HT1080 (cell line): ENCODE measurements around the gene CACNA2D3. TPM values are rescaled to one million over a fixed set of nuclear protein-coding genes. Genes with fewer than 3 reads are reported as not detected.
A peak's percentile ranks its signal among the peaks of the same experiment; 100 is the strongest.

Experiments
- DNase-seq: peaks from one replicate; pipeline ENCODE4 v3.0.0-alpha.2; 2015; ENCODE audit warnings: low read depth
- total RNA-seq: library from RNA; depleted of rRNA; stranded (reverse); fragments of >200 nt; shearing (Covaris generic); gene quantifications from 2 replicates; pipeline ENCODE4 v1.2.3, GENCODE V29; 2014

CACNA2D3 gene
- total RNA-seq, 1 experiment from 2014 or later: 0.14 TPM

DNA sequence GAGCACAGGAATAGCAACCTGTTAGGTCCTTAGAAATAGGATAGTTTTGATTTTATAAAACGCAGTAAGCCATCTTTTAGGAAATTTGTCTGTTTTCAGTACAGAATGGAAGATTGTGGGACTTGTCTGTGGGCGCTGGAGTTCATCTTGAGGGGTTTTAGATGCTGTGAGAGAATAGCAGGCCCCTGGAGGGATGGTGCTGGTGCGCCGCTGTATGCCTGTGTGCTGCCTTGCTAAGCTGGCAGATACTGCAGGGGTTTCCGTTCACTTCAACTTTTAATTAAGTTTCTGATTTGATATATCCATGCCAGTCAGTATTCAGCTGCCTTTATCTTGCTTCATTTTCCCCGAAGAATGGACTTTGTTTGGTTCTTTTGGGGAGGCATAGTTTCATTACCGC is 4.2 kb downstream of the CACNA2D3 start:
- DNase-seq: no peak

DNA sequence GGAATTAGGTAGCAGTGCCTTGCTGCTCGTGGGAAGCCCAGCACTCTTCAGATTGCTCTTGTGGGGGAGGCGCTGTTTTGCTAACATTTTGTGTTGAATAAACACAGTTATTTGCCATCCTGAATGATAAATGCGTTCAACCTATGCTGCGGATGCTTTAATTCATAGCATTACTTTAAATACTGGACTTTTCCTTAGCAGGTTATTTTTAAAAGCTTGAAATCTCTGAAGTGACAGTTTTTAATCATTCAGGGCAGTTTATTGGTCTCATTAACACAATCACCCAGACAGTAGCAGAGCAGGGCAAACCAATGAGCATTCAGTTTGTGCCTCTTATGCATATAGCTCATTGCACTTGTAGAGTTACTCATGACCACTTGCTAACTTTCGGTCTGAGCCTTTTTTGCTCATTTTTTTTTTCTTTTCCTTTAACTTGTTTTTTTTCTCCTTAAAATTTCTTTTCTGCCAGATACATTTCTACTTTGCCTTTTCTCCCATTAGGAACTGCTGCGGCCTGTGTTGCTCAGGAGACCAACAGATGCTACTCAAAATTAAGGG is 5.2 kb downstream of the CACNA2D3 start:
- no peak for DNase-seq

DNA sequence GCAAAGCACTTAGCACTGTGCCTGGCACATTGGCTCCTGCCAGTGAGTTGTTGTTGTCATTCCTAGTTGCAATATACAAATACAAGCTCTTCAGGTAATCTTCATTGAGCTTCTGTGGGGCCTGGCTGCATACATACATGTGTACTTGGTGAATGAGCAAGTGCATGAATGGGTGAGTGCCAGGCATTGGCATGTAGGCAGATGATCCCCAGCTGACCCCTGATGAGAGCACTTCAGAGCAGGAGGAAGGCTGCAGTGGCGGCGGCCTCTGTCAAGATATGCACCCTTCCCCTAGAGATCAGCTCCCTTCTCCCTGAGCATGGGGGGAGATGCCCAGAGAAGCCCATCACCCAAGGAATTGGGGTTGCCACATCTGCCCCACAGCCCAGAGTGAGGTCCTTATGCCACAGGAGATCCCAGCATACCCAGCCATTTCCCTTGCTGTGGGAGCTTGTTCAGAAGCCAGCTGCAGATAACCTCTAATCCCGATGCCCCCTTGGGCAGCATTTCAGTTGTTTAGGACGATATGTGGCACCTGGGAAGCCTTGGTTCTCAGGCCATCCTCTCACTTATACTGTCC is 8.8 kb downstream of the CACNA2D3 start:
- no peak for DNase-seq

DNA sequence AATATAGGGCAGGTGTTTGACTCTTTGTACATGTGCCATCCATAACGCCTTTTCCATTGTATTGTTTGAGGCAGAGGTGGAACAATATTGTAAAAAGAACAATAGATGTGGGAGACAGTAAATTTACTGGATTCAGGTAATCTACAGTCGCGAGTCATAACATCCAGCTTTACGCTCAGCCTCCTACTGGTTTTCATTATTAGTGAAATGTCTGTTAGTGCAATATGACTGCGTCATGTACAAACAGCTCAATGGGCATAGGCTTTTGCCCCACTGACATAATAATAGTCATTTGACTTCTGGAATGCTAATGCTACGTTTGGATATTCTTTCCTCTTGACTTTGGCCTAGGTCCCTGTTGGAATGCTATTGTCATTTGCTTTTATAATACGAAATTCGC is 9.5 kb downstream of the CACNA2D3 start:
- DNase-seq: no peak

DNA sequence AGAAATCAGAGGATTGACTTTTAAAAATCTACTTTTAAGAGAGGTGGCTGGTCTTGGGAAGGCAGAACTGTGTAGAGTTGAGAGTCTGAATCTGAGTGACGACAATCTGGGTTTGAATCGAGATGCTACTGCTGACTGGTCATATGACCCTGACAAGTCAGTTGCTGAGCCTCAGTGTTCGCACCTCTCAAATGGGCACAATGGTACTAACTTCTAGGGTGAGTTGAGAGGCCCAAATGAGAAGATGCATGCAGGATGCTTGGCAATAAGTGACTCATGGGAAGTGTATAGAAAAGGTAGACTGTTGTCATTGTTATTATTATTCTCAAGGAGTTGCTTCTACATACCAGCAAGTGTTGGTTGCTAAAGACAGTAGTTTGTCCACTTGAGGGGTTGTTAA is 10.3 kb downstream of the CACNA2D3 start:
- DNase-seq: no peak

DNA sequence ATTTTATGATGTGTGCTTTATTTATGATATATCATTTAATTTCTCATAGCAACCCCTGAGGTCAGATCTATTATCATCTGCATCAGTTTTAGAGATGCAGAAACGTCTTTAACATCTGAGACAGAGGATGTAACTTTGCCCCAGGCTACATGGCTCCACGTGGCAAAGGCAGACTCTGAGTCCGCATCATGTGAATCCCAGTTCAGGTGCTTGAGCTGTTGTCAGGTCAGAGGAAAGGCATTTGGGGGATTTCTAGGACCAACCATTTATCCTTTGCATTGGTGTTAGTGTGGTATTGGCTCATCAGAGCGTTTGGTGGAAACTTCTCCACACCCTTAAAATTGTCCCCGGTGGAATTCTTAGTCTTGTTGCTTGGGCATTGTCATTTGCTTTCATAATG is 10.8 kb downstream of the CACNA2D3 start:
- no peak for DNase-seq

DNA sequence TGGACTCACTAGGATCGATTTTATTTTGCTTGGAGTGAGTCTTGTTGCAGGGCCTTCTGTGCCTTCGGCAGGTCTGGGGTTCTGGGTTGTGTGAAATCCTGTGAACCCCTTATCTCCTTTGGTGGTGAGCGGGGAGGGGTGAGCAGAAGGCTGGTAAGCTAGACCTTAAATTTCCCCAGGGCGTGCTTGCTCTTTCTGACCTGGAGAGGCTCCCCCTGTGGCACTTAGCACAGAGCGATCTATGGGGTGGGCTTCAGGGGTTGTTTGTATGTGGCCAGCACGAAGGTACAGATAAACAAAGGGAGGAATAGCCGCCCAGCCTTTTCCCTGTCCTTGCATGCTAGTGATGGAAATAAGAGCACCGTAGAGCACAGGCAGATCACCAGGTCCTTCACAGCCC is 11.8 kb downstream of the CACNA2D3 start:
- DNase-seq: no peak

DNA sequence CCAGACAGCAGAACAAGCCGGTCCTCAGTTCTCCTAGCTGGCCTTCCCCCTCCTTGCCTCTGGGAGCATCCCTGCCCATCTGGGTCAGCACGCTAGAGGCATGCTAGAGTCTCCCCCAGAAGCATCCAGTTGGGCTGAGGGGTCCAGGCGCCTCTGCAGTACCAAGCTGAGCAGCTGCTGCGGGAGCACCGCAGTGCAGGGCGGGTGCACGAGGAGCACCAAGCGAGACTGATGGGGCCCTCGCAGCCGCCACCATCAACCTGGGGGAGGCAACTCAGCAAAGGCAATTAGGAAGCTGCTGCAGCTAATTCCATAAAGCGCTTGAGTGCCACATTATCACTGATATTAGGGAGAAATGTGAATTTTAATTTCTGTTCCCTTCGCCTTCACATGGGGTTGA is 12.4 kb downstream of the CACNA2D3 start:
- DNase-seq: no peak

DNA sequence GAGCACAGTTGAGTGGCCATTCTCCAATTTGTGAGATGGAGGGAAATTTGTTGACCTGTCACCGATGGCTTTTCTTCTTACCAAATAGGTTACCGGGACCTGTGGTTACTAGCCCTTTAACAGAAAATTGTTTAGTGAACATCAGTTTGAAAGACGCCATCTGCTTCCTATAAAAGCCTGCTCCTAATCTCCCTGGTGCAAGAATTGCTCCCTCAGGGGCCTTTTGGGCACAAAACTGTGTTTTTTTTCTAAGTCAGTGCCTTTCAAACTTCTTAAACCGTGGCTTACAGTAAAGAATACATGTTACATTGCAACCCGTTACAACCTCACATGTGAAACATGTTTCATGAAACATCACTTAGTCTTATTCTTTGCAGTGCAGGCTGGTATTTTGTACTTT is 15.0 kb downstream of the CACNA2D3 start:
- no peak for DNase-seq

DNA sequence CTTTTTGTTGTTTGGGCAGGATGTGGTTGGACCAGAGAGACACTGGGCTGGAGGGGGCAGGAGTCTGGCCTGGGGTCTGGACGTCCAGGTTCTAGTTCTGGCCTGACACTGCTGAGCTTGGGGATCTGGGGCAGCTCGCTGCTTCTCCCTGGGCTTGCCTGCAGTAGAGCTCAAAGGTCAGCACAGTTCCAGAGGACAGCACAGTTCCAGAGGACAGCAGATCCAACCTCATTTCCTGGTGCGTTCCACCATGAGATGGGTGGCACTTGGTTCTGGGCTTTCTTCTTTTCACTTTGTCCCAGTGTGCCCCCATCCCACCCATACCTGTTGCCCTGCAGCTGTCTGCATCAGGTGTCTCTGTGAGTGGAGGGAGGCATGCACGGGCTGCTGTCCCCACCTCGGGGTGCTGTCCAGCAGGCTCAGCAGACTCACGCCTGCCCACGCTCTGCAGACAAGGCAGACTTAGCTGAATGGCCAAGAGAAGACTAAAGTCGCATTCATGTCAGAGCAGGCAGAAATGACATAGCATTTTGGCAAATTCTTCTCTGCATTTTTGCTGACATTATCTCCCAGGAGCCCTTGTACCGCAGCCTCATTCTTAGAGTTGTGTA is 16.7 kb downstream of the CACNA2D3 start:
- no peak for DNase-seq

DNA sequence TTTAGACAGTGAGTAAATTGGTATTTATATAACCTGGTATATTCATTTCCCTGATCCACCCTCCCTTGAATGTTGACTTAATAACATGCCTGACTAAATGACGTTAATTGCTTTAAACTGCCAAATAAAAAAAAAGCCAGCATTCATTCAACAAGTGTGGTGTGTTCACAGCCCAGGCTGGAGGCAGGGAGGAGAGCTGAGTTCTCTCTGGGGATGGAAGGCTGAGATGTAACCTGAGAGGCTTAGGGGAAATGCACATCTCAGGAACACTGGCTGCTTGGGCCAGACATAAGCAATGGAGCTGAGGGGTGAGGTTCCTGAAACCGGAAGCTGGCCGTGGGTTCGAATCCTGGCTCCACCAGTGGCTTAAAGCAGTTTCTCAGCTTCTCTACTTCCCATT is 17.3 kb downstream of the CACNA2D3 start:
- no peak for DNase-seq

DNA sequence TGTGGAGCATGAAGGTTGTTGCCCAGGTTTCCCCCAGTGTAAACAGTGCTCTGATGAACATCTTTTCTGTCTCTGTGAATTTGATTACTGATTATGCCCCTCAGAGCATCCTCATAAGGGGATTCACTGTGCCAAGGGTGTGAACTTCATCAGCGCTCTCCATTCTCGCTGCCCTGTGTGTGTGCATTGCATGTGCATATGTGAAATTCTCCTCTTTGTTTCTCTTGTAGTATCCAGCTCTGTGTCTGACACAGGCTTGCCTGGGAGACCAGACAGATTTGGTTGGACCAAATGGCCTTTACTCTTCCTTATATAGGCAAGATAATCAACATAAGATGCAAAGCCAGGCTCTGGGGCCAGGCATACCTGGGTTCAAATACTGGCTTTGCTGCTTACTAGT is 21.9 kb downstream of the CACNA2D3 start:
- DNase-seq: no peak

DNA sequence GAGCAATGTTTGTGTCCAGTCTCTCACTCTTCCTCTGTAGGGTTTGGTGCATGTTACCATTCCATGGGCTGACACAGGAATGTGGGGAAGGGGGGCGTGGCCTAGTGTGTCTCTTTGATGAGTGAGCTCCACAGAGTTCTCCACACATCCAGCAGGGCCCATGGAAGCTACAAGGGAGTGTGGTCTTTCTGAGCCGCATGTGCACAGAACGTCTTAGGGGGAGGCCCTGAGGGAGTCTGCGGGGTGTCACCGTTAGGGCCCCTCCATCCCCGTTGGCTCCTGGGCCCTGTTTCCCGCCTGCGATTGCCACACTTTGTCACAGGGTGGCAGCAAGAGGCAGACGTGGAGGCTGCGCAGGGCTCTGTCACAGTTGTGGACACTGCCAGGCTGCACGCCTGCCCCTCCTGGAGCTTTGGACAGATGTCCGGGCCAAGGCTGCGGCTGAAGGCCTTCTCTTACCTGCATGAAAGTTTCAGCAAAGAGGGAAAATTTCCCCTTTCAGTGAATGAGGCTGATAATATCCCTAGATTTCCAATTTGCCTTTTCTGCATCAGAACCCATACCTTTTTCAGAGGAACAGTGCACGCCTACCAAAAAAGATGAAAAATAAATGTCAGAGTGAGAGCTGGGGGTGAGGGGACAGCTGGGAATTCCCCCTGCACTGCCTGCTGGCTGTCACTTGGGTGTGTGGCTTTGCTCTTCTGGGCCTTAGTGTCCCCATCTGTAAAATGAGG is 24.3 kb downstream of the CACNA2D3 start:
- DNase-seq: peak; percentile 25

DNA sequence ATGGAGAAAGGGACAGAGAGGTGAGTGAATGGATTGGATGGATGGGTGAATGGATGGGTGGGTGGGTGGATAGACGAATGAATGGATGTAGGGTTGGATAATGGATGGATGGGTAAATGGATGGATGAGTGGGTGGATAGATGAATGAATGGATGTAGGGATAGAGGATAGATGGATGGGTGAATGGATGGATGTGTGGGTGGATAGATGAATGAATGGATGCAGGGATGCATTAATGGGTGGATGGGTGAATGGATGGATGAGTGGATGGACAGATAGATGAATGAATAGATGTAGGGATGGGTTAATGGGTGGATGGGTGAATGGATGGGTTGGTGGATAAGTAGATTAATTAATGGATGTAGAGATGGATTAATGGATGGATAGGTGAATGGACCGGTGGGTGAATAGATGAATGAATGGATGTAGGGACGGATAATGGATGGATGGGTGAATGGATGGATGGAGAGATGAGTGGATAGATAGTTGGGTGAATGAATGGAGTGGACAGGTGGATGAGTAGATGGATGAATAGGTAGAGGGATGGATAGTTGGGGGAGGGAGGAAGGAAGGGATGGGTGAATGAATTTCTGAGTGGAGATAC is 28.6 kb downstream of the CACNA2D3 start:
- no peak for DNase-seq

DNA sequence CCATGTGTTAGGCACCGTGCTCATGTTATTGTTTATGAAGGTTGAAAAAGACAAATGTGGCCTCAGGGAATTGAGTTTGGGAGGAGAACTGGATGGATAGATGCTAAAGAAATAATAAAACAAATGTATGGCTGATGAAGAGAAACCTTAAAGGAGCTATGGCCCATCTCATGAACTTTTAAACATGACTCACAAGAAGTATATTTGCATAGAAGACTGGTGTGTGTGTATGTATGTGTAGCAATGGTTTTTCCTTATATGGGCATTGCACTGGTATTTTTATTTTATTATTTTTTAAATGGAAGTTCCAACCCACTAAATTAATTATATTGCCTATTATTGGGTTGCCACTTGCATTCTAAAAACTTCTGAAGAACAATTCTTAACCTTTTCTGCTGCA is 31.1 kb downstream of the CACNA2D3 start:
- no peak for DNase-seq

DNA sequence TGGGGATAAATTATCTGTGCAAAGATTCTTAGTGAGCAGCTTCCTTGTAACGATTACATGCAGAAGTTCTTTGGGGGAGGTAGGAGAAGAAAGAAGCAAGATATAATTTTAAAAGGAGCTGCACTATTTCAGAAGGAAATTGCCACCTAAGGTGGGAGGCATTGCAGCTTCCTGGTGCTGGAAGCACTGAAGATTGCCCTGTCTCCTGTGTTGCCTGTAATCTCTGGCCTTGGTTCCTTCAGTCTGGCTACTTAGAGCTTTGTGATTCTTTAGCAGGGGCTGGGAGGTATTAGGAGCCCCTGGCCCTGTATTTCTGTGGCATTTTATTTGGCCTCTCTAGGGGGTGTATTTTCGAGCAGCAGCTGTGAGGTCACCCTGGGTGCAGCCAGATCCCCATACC is 35.5 kb downstream of the CACNA2D3 start:
- DNase-seq: no peak

DNA sequence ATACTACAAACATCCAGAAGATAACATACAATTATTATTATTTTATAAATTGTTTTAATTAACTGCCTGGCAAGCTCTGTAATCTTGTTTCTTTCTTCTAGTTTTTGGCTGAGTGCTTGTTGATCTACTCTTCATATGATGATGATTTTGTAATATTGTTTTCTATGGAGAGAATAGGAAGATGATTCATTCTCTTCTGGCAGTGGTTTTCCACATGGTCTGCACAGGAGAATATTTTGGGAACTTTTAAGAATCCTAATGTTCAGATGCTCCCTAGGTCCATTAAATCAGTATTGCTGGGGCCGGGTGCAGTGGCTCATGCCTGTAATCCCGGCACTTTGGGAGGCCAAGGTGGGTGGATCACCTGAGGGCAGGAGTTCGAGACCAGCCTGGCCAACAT is 37.6 kb downstream of the CACNA2D3 start:
- no peak for DNase-seq

DNA sequence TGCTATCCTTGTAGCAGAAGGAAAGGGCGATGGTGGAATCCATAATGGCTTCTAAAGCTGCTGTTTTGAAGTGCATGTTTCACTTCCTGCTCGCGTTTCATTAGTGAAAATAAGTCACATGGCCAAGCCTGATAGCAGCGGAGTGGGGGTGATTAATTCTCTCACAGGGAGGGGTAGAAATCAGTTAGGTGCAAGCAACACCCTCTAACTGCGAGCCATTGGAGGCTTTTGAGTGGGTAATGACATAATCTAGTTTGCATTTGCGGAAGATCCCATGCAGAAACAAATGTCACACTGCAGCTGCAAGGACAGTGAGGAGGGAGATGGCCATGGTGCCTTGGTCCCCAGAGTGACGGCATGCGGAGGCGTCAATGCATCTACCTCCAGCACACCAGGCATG is 41.1 kb downstream of the CACNA2D3 start:
- DNase-seq: no peak

DNA sequence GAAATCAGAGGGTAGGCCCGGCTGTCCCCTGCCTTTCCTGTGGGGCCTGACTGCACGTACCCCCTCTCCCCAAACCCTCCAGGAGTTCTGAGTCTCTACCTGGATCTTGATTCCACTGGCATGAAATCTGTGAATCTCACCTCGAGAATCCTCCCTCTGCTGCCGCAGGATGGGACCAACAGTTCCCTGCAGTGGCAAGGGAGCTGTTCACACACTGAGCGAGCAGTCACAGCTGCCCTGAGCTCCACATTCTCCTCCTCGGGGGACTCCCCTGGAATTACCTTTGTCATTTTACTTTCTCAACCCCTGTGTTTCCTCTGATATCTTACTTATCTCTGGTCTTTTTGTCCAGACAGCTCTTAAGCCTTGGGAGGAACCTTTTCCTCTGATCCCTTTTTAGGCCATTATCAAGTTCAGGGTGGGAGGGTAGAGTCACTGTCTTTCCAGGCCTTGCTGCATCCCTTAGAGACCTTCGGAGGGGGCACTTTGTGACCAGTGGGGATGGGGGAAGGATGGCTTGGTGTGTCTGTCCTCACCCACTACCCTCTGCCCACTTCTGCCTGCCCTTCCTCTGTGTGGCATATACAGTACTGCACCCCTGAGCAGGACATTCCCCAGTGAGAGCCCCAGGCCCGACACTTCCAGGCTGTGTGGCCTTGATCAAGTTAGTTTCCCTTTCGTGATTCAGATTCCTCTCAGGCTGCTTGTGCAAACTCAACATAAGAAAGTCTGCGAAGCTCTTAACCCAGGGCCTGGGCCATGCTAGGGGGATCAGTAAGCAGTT is 42.0 kb downstream of the CACNA2D3 start:
- DNase-seq: no peak

DNA sequence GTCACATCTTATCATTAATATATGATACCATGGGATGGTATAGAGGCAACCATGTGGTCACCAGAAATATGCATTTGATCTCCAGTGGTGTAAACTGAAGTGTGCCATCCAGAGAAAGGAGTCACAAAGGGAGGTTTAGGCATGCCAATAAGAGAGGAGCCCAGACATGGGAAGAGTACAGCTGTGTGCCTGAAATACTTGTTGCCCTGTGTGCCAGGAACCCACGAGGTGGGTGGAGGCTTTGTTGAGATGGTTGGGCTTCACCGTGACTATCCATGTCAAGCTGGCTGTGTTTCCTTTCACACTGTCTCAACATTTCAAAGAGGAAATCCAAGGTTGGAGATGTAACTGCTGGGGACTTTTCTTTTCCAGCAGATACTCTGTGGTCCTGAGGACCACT is 43.5 kb downstream of the CACNA2D3 start:
- no peak for DNase-seq

DNA sequence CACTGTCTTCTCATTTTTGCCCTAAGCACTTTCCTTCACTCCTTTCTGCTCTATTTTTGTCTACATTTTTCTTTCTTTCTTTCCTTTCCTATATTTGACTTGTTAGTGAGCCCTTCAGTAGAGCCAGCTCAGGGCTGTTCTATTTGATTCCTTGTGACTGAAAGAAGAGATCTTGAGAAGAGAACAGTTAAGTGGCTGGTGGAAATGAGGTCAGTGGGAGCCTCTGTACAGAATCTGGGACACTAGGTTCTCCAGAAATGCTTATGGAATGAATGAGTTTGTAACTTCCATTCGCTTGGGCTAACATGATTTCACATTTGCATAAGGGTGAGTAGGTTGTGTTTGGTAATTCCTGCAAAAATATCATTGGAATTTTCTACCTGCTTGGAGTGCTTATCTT is 45.6 kb downstream of the CACNA2D3 start:
- DNase-seq: no peak

DNA sequence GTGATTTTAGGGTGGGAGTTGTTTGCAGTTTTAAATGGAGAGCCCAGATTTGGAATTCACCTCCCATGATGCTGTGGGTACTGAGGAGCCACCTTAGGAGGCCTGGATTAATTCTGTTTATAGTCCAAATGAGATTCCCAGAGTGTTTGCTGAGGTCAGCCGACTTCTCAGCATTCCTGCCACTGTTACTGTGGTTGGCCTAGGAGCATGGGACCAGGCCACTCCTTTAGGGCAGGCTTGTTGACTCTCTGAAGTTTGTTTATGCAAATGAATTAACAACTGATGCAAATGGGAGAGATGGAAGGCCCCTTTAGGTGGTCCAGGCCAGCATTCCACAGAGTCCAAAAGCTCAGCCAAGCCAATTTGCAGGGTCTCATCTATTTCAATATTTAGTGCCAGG is 46.1 kb downstream of the CACNA2D3 start:
- DNase-seq: no peak
